Fibroblast of pulmonary artery (primary cell): ENCODE data around the gene GHR.
A peak's percentile ranks its signal among the peaks of the same experiment; 100 is the strongest.
"Not testable (repeated sequence)": the region's sequence is repeated elsewhere in the genome, so short reads cannot be mapped to it uniquely, and the experiment has no call there.

Experiments
- DNase-seq: peaks from one replicate; pipeline ENCODE4 v3.0.0-alpha.2; 2010; ENCODE audit warnings: low read depth
- H3K4me3 ChIP-seq: replicated peaks from 2 replicates; pipeline ENCODE4 v1.5.1; 2011; ENCODE audit warnings: low read depth, mild to moderate bottlenecking, control low read depth, low read length, moderate library complexity
- TF ChIP-seq, protein P1 (sequence below): IDR thresholded peaks from 2 replicates; pipeline ENCODE4 v1.5.1; 2011; ENCODE audit warnings: mild to moderate bottlenecking, control low read depth, low read length, inconsistent platforms; ENCODE audit errors: missing control alignments

GHR gene

DNA sequence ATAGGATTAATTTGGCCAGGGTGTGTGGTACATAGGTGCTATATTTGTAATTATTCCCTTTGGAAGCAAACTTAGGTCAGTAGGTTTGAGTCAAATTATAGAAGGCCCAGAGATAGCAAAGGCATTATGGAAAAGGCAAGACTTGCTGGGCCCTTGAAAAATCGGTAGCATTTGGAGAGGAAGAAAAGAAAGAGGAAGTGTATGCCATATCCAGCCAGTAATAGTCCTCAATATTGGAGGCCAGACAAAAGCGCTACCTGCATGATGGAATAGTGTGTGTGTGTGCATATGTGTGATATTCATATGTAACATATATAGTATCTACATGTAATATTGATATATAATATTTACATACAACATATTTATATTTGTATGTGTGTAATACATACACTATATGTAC is 146.1 kb downstream of the GHR start:
- no peak for DNase-seq

DNA sequence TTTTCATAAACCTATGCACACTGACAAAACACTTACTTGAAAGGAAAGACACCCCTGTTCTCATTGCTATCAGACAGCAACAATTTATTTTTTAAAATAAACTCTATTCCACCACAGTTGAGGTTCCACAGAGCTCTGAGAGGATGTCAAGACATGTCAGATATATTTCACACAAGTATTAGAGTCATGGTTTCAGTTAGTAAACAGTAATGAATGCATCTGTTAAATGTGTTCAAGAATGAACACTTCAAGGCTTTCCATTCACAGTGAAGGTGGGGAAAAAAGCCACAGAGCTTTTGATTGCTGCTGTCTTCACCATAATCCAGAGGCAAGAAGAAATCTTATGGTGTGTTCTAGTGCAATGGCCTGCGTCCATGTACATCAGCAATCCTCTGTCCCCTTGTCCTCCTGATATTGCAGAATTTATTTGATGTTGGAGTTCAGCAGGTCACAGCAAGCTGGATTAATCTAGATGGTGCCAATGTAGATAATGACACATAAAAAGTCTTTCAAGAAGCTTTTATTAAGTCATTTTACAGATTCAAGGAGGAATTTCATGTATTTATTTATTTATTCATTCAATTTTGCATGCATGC is 146.8 kb downstream of the GHR start:
- H3K4me3 ChIP-seq, result no peak overlapping the region
- TF ChIP-seq, protein P1, sequence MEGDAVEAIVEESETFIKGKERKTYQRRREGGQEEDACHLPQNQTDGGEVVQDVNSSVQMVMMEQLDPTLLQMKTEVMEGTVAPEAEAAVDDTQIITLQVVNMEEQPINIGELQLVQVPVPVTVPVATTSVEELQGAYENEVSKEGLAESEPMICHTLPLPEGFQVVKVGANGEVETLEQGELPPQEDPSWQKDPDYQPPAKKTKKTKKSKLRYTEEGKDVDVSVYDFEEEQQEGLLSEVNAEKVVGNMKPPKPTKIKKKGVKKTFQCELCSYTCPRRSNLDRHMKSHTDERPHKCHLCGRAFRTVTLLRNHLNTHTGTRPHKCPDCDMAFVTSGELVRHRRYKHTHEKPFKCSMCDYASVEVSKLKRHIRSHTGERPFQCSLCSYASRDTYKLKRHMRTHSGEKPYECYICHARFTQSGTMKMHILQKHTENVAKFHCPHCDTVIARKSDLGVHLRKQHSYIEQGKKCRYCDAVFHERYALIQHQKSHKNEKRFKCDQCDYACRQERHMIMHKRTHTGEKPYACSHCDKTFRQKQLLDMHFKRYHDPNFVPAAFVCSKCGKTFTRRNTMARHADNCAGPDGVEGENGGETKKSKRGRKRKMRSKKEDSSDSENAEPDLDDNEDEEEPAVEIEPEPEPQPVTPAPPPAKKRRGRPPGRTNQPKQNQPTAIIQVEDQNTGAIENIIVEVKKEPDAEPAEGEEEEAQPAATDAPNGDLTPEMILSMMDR, result no peak
- DNase-seq, result no peak

More for the DNA sequence above, 146.1 kb downstream of the GHR start:
- TF ChIP-seq, protein P1, result no peak
- no peak overlapping the region for H3K4me3 ChIP-seq

DNA sequence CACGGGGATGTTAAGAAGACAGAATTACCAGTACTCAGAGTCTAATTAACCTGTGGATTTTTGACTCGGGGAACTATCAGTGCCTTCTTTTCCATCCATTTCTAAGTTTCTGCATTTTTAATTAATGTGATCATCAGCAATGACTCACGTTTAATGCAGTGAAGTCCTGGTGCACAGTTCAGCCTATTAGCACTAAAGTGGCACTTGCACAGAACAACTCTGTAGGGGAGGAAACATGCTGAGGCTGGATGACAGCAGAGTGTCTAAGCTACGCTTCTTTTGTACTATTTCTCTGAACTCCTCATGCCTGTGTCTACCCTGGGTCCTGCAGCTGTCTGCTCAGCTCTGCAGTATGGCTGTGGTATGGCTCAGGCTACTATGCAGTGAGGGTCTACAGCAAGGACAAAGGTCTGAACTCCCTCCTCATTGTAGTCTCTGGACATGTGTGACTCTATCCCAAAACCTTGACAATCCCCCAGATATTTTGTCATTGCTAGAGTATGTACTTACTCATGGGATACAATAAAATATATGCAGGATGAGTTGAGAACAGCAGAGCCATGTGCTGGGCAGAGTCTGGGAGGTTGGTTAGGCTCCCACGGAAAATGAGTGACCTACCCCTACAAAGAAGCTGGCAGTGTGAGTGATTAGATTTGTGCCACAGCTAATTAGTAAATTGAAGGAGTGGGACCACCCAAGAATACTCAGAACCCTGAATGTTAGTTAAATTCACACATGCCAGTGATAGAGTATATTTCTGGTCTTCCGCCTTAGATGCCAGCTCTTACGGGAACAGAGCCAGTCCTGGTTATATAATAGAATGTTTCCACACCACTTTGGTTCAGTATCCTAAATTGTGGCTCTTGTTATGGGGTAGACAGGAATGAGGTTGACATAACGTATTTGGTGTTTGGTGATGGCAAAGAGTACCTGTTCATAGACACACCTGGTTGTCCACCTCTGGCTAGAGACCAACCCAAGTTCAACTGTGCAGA is 148.0 kb downstream of the GHR start:
- no peak overlapping the region for H3K4me3 ChIP-seq
- DNase-seq, result peak; percentile 4
- TF ChIP-seq, protein P1, result no peak

DNA sequence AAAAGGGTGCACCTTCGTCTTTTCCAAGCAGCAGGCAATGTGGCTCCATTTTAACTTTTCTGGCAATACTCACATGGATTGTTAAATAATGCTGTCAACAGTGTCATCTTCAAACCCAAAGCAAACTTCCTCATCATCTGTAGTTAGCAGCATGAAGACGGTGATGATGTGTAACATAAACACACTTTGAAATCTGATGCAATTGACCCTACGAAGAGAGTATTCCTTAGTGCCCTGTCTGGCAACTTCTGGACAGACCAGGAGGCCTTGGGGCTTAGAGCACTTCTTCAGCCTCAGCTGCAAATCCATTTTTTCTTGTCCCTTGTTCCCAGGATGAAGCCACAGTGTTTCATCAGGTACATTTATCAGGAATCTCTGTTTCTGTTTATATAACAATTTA is 149.1 kb downstream of the GHR start:
- H3K4me3 ChIP-seq, result no peak overlapping the region
- TF ChIP-seq, protein P1, result no peak
- DNase-seq, result no peak

DNA sequence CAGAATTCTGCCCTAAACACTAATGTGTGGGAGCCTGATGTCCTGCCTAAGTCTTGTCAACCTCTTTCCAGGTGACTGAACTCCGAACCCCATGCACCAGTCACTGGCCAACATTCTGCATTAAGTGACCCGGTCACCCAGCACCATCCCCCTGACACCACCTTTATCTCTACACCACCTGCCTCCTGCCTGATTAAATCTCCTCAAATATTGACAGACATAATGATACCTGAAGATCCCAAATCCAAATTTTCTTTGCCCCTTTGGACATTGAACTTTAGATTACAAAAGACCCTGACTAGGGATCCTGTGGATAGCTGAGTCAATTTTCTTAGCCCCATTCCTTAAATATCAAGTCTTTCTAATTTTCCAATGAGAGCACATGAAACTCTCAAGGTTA is 150.1 kb downstream of the GHR start:
- TF ChIP-seq, protein P1, result no peak
- H3K4me3 ChIP-seq, result no peak overlapping the region
- no peak for DNase-seq

DNA sequence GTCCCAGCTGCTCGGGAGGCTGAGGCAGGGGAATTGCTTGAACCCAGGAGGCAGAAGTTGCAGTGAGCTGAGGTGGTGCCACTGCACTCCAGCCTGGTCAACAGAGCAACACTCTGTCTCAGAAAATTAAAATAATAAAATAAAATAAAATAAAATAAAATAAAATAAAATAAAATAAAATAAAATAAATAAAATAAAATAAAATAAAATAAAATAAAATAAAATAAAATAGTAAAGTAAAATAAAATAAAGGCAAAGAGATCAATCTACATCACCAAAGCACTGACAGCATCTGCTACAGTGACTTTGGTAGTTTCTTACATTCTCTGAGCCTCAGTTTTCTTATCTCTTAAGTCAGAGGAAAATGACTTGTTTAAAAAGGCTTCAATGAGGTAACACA is 152.7 kb downstream of the GHR start:
- DNase-seq, H3K4me3 ChIP-seq: not testable (repeated sequence)

DNA sequence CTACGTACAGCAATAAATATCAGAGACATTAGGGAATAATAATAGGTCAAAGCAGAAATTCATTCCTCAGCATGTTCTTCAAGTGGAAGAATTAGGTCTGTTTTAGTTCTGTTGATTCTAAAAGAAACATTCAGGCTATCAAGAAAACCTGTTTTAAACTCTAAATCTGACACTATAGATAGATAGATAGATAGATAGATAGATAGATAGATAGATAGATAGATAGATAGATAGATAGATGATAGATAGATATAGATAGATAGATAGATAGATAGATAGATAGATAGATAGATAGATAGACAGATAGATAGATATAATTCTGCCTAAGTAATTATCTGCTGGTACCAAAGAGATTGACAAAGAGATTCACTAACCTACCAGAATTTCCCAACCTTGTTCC is 155.7 kb downstream of the GHR start:
- H3K4me3 ChIP-seq, DNase-seq: not testable (repeated sequence)

DNA sequence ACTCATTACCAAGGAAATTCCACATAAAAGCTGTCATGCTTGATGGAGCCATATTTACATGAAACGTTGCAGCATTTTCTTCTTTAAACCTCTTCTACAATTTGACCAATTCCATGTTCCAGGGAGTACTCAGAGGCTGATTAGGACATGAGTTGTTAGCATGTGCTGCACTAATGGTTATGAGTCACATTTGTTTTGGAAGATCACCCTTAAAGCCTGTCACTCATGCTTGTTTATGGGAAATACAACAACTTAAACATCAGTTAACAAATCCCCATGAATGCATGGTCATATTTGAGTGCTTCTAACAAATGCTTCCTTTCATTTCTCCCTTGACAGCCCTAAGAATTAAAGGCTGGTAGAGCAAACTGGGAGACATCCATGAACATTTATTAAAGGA is 156.1 kb downstream of the GHR start:
- DNase-seq, result peak; percentile 5
- no peak overlapping the region for H3K4me3 ChIP-seq
- TF ChIP-seq, protein P1, result no peak
